GM23338 (cell line): ENCODE measurements around the gene TLCD3B.

Experiments
- EZH2 ChIP-seq: fragments of 200-600 bp; sonication (generic); IDR thresholded peaks from one replicate; pipeline ENCODE4 v1.8.0; 2017; ENCODE audit warnings: antibody characterized with exemption, mild to moderate bottlenecking, low read depth; ENCODE audit not compliant: unreplicated experiment
- EZH2phosphoT487 ChIP-seq: fragments of 200-600 bp; sonication (generic); IDR thresholded peaks from one replicate; pipeline ENCODE4 v1.8.1; 2018; ENCODE audit warnings: antibody characterized with exemption; ENCODE audit not compliant: unreplicated experiment
- POLR2AphosphoS5 ChIP-seq: IDR thresholded peaks from 2 replicates; pipeline ENCODE4 v1.6.1; 2016; ENCODE audit warnings: antibody characterized with exemption, low read depth
- TF ChIP-seq, protein P1 (sequence below), 2 experiments: fragments of 200-600 bp in 1 of 2; sonication (generic) in 1 of 2; conservative IDR thresholded peaks; 2 replicates each; pipeline versions ENCODE4 v1.5.1 to v1.6.1; 2016 to 2017; ENCODE audit warnings: antibody characterized with exemption in 2 of 2, low read depth in 2 of 2, mild to moderate bottlenecking in 2 of 2, moderate library complexity in 1 of 2

DNA sequence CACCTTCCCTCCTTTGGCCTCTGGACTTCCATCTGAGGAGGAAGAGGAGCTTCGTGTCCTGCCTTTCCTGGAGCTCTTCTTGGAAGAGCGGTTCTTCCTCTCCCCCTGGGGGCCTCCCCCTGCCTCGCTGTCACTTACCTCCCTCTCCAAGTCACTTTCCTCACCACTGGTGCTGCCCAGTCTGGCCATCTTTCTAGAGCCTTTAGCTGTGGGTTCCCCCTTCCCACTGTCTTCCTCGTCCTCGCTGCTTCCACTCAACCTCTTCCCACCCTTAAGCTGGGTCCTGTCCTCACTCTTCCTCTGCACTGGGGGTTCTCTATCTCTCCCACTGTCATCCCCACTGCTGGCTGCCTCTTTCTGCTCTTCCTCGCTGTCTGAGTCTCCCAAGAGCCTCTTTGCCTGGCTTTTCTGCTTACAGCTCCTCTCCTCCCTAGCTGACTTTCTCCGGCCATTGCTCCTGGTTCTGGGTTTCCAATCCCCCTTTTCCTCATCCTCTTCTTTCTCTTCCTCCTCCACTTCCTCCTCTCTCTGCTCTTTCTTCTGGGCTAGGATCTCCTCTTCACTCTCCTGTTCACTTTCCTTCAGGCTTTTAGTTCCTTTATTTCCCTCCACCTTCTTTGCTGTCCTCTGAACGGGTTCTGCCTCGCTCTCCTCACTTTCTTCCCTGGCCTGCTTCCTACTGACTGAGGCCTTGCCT, 37.0 kb downstream of the TLCD3B start:
- TF ChIP-seq, protein P1, sequence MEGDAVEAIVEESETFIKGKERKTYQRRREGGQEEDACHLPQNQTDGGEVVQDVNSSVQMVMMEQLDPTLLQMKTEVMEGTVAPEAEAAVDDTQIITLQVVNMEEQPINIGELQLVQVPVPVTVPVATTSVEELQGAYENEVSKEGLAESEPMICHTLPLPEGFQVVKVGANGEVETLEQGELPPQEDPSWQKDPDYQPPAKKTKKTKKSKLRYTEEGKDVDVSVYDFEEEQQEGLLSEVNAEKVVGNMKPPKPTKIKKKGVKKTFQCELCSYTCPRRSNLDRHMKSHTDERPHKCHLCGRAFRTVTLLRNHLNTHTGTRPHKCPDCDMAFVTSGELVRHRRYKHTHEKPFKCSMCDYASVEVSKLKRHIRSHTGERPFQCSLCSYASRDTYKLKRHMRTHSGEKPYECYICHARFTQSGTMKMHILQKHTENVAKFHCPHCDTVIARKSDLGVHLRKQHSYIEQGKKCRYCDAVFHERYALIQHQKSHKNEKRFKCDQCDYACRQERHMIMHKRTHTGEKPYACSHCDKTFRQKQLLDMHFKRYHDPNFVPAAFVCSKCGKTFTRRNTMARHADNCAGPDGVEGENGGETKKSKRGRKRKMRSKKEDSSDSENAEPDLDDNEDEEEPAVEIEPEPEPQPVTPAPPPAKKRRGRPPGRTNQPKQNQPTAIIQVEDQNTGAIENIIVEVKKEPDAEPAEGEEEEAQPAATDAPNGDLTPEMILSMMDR (conservative IDR thresholded peaks at IDR 0.05; ENCODE audit: low read depth in 2 of 2) = no peak
- TF ChIP-seq POLR2AphosphoS5 = no peak
- no peak for TF ChIP-seq EZH2
- no peak for TF ChIP-seq EZH2phosphoT487
